HTR-8/SVneo (cell line): ENCODE measurements around the gene CABLES2.

Experiments used
- DNase-seq: peaks from one replicate; pipeline ENCODE4 v3.0.0; 2011; ENCODE audit warnings: low spot score, mixed read lengths; ENCODE audit not compliant: insufficient read length
- FAIRE-seq: peaks from 2 replicates; lab custom pipeline; 2011; peaks lifted over from hg19 to GRCh38; lab: Jason Lieb, UNC

CABLES2 gene

GRCh38 chr20:62392621-62393334 is 14.3 kb downstream of the CABLES2 start:
- DNase-seq (no peak), FAIRE-seq (peak; percentile 49)

DNA sequence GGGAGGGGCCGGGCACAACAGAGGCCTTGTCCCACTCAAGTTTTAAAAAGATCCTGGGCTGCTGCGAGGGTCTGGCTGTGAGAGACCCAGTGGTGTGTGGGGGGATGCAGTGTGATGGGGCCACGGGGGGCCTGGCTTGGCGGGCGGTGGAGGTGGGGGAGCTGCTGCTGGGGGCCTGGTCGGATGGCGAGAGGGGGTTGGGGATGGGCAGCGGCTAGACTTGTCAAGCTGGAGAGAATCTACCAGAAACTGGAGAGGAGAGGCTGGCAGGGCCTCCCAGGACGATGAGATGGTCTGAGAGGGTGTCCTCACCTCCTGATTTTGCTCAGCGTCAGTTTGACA is 15.0 kb downstream of the CABLES2 start:
- FAIRE-seq (no peak), DNase-seq (no peak)

DNA sequence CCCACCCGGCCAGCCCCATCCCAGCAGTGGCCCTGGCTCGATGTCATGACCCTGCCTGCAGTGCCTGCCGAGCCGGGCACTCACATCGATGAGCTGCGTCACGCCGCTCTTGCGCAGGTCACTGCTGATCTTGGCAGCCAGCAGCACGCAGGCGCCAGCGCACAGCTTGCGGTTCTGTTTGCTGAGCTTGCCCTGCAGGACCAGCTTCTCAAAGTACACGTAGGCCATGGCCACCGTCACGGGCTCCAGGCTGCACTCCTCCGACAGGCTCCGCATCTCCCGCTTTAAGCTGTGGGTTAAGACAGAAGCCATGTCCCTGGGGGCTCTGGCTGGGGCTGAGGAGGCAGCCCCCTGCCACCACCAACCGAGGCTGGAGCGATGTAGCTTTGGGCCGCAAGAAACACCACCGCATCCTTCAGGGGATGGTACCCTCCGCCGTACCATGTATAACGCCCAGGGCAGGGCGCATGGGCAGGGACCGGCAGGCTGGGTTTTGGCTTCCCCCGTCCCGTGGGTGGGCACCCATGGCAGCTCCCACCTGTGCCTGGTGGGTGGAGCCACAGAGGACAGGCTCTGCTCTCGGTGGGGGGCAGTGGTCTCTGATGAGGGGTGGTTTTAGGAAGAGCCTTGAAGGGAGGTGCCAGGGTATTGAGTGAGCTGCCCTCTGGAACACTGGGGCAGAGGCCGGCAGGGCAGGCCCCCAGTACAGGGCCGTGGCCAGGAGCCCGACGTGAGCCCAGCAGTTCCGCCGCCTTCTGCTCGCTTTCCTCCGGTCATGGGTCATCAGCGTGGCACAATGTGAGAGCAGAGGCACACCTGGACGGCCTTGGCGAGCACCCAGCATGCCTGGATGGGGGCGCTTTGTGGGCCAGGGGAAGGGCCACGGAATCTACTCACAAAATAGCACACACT is 15.7 kb downstream of the CABLES2 start:
- DNase-seq (no peak), FAIRE-seq (peak; percentile 40)

DNA sequence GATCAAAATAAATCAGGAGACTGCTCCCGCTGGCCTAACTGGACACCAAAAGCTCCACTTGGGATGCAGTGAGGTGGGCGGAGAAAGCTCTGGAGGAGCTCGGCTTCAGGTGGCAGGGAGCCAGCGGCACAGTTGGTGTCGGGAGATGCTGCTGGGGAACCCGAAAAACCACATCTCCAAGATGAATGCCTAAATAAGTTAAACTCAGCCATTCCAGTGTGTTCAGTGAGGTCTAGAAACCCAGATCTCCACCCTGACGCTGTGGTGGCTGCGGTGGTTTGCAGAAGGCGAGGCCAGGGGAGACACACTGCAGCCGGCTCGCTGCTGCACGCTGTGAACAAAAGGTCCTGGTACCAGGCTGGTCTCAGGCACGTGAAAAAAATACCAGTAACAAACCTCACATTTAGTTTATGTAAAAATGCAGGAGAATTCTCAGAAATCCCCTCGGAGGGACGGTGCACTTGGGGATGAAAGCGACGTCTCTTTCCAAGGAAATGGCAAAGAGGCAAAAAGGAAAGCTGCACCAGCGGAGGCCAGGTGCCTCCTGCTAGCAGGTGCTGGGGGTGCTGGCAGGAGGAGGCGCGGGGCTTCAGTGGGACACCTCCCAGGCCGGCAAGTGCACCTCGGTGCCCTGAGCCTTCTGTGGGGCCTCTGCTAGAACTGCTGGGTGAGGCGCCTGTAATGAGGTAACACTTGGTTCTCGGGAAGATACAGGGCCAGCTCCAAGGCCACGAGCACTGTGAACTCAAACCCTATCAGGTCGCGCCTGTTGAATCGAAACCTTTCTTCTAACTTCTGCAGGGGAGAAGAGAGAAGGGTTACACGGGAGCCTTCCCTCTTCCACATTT is 16.5 kb downstream of the CABLES2 start:
- DNase-seq, result no peak
- FAIRE-seq, result no peak

- DNase-seq (no peak), FAIRE-seq (no peak)
These were observed 17.4 kb downstream of the CABLES2 start for GRCh38 chr20:62389601-62390087.

DNA sequence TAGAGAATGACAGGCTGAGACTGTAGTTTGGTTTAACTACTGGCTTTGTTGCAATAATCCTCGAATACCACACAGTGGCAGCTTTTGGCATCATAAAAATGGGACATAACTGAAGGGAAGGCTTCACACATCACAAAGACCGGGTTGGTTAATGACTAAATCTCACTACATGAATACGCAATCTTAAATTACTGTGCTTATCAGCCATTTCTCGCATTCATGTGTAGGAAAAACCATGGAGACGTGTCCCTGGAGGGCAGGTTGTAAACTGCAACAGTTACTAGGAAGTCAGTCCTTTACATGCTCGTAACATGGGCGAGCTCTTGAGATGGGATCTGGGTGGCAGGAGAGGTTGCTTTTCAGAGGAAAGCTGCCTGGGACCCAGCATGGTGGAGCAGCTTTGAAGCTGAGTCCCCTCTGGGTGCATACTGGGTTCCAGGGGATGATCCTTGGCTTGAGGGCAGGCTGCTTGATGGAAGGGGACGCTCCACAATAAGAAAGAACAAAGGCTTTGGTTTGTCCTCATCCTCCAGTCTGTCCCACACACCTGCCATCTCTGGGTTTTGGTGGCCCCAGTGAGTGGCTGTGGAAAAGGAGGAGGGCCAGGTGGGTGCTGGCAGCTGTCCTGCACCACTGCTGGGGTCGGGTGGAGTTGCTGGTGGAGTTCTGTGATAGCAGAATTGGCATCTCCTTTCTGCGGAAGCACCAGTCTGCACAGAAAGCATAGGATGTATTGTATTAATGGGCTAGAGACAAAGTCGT is 18.1 kb downstream of the CABLES2 start:
- no peak for FAIRE-seq

GRCh38 chr20:62387933-62388635 is 19.0 kb downstream of the CABLES2 start:
- DNase-seq, result no peak
- peak; percentile 84 for FAIRE-seq

More for the DNA sequence above, 18.1 kb downstream of the CABLES2 start:
- no peak for DNase-seq

- DNase-seq (no peak), FAIRE-seq (no peak)
These were observed 19.7 kb downstream of the CABLES2 start for GRCh38 chr20:62387219-62387913.

DNA sequence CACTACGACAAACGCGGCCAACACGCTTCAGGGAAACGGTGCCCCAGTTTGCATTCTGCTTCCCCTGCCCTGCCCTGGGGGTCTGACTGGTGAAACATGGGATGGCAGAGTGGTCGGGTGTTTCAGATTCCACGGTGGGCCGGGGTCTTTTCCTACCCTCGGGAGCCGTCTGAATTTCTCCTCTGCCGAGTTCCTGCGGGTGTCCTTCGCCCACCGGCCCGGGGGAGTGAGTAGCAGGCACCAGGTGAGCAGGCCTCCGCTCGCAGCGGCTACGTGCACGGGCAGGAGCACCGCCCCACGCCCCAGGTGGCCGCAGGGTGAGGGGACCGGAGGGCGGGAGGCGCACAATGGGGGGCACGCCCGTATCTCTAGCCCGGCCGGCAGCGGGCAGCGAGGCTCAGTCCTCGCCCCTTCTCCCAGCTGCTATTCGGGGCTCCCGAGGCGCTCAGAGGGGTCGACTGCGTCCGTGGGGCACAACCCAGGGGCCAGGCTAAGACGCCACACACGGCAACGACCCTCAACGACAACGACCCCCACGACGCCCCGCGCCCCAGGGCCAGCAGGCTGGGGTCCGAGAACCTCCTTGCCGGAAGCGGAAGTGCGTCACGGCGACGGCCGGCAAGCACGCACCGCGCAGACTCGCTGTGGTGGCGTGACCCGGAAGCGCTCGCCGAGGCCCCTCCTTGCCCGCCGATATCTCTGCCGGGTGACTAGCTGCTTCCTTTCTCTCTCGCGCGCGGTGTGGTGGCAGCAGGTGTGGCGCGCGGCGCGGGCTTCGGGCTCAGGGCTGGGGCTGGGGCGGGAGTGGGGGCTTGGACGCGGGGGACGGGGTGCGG is 20.5 kb downstream of the CABLES2 start, which contains the start of gene RPS21:
Gene RPS21, plus strand, starts transcription at position 721 of the 836 bp plus-strand sequence. CDS start 236 bp downstream, outside the sequence.
- FAIRE-seq (peak; percentile 99), DNase-seq (peak; percentile 99)

- DNase-seq, result peak; percentile 99
- no peak for FAIRE-seq
These were observed 24.5 kb downstream of the CABLES2 start for GRCh38 chr20:62382306-62383198.

DNA sequence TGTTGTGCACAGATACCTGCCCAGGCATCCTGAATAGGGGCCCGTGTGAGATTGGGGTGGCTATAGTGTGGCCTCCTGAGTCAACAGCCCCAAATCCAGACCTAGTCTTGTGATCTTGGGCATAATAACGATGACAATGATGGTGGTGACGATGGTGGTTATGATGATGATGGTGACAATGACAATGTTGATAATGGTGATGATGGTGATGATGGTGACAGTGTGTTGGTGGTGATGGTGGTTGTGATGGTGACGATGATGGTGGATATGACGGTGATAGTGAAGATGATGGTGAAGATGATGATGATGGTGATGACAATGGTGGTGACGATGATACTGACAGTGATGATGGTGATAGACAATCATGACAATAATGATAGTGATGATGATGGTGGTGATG is 25.2 kb downstream of the CABLES2 start:
- peak; percentile 100 for FAIRE-seq

GRCh38 chr20:62381202-62381797 is 25.8 kb downstream of the CABLES2 start:
- DNase-seq, result no peak
- FAIRE-seq, result no peak

More for the DNA sequence above, 25.2 kb downstream of the CABLES2 start:
- DNase-seq, result no peak

- DNase-seq, result no peak
- no peak for FAIRE-seq
These were observed 28.9 kb downstream of the CABLES2 start for GRCh38 chr20:62378215-62378614.

DNA sequence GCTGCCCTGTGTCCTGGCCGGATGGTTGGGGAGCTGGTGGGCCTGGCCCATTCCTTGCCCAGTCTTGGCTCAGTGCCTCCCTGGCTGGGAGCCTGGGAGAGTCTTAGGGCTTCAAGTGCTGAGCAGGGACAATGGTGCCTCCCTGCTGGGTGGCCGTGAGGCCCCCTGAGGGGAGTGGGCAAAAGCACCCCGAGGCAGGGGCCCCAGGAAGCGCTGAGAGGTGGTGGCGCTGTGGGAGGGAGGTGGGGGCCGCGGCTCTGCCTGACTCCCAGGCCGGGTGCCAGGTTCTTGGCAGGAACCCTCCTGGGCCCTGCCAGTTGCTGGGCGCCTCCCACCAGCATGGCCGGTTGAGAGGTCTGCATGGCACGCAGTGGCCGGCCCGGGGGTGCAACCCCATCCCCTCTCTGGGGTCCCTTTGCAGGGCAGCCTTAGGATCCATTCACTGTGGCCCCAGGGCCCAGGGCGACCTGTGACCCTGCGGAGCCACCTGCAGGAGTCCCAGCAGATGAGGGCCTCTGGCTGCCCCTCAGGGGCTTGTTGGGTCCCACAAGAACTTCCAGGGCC is 29.4 kb downstream of the CABLES2 start:
- no peak for DNase-seq

DNA sequence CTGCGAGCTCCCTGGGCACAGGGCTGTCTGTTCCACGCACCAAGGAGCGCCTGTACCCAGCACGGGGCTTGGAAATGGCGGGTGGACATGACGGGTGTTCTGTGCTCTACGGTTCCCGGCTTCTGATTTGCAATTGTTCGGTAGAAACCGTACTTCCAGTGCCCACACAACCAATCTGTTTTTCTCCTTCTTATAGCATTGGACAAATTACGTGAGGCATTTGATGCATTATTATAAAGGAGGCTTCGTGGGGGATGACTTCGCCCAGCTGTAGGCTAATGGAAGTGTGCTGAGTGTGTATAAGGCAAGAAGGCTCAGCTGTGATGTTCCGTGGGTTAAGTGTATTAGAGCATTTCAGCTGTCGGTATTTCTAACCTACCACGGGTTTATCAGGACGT is 30.0 kb downstream of the CABLES2 start:
- FAIRE-seq, result peak; percentile 70

More for the DNA sequence above, 29.4 kb downstream of the CABLES2 start:
- no peak for FAIRE-seq

More for the DNA sequence above, 30.0 kb downstream of the CABLES2 start:
- no peak for DNase-seq
